HepG2 (cell line): ENCODE results near the gene VWA7. TPM values are rescaled to one million over a fixed set of nuclear protein-coding genes. Genes with fewer than 3 reads are reported as not detected.

Experiments
- ATF7-NPFF ChIP-seq: sonication (generic); formaldehyde crosslinking; IDR thresholded peaks from 2 replicates; pipeline ENCODE4 v1.8.1; 2023; ENCODE audit warnings: mild to moderate bottlenecking, low read depth, missing genetic modification reagents, moderate library complexity
- BORCS8-MEF2B ChIP-seq: sonication (generic); formaldehyde crosslinking; IDR thresholded peaks from 2 replicates; pipeline ENCODE4 v1.8.0; 2022; ENCODE audit warnings: mild to moderate bottlenecking, missing genetic modification reagents
- FOXO4 ChIP-seq: sonication (generic); formaldehyde crosslinking; conservative IDR thresholded peaks from 2 replicates; pipeline ENCODE4 v1.8.1; 2023; ENCODE audit warnings: missing genetic modification reagents
- MATR3 ChIP-seq: sonication (generic); formaldehyde crosslinking; IDR thresholded peaks from 2 replicates; pipeline ENCODE4 v1.4.0; 2020; ENCODE audit warnings: missing genetic modification reagents
- MTF1 ChIP-seq: sonication (generic); formaldehyde crosslinking; IDR thresholded peaks from 2 replicates; pipeline ENCODE4 v1.5.0; 2020; ENCODE audit warnings: missing genetic modification reagents
- NONO ChIP-seq, 2 experiments: fragments of 450-650 bp in 1 of 2; sonication (generic) in 1 of 2; formaldehyde crosslinking in 1 of 2; IDR thresholded peaks in 1 of 2; conservative IDR thresholded peaks in 1 of 2; 2 replicates each; pipeline versions ENCODE4 v1.6.1 to v1.8.0; 2017 to 2022; ENCODE audit warnings: mild to moderate bottlenecking in 1 of 2, missing genetic modification reagents in 1 of 2, moderate library complexity in 1 of 2
- NR0B2 ChIP-seq: sonication (generic); formaldehyde crosslinking; IDR thresholded peaks from 2 replicates; pipeline ENCODE4 v1.4.0; 2020; ENCODE audit warnings: mild to moderate bottlenecking, missing genetic modification reagents
- PCBP1 ChIP-seq: fragments of 200-400 bp; formaldehyde crosslinking; IDR thresholded peaks from 2 replicates; pipeline ENCODE4 v1.6.1; 2017; ENCODE audit warnings: mild to moderate bottlenecking, low read depth, low read length, borderline replicate concordance
- PRMT3 ChIP-seq: sonication (generic); formaldehyde crosslinking; IDR thresholded peaks from 2 replicates; pipeline ENCODE4 v1.8.1; 2022; ENCODE audit warnings: low read depth, mild to moderate bottlenecking, moderate library complexity, missing genetic modification reagents, borderline replicate concordance
- RXRB ChIP-seq: IDR thresholded peaks from 2 replicates; pipeline ENCODE4 v1.6.1; 2016; ENCODE audit warnings: borderline replicate concordance, missing genetic modification reagents, missing compliant biosample characterization
- SOX6 ChIP-seq, 2 experiments: fragments of 450-650 bp in 1 of 2; sonication (generic) in 1 of 2; formaldehyde crosslinking in 1 of 2; IDR thresholded peaks; 2 replicates each; pipeline versions ENCODE4 v1.4.0 to v1.6.1; 2017 to 2020; ENCODE audit warnings: antibody characterized with exemption in 1 of 2, mild to moderate bottlenecking in 1 of 2, missing genetic modification reagents in 1 of 2
- TBX2 ChIP-seq: sonication (generic); formaldehyde crosslinking; IDR thresholded peaks from 2 replicates; pipeline ENCODE4 v1.5.0; 2020; ENCODE audit warnings: missing genetic modification reagents, mild to moderate bottlenecking, borderline replicate concordance
- TIGD3 ChIP-seq: sonication (generic); formaldehyde crosslinking; IDR thresholded peaks from 2 replicates; pipeline ENCODE4 v1.5.1; 2020; ENCODE audit warnings: mild to moderate bottlenecking, missing genetic modification reagents, borderline replicate concordance
- TRIM24 ChIP-seq: sonication (generic); formaldehyde crosslinking; IDR thresholded peaks from 2 replicates; pipeline ENCODE4 v1.8.0; 2022; ENCODE audit warnings: mild to moderate bottlenecking, missing genetic modification reagents
- YEATS2 ChIP-seq: sonication (generic); formaldehyde crosslinking; IDR thresholded peaks from 2 replicates; pipeline ENCODE4 v1.4.0; 2020; ENCODE audit warnings: missing genetic modification reagents, borderline replicate concordance
- ZBTB10 ChIP-seq: sonication (generic); formaldehyde crosslinking; IDR thresholded peaks from 2 replicates; pipeline ENCODE4 v1.4.0; 2020; ENCODE audit warnings: missing genetic modification reagents, borderline replicate concordance
- ZNF101 ChIP-seq: sonication (generic); formaldehyde crosslinking; IDR thresholded peaks from 2 replicates; pipeline ENCODE4 v1.4.0; 2020; ENCODE audit warnings: mild to moderate bottlenecking, low read depth, missing genetic modification reagents, borderline replicate concordance
- ZNF34 ChIP-seq: sonication (generic); formaldehyde crosslinking; IDR thresholded peaks from 2 replicates; pipeline ENCODE4 v1.4.0; 2020; ENCODE audit warnings: mild to moderate bottlenecking, missing genetic modification reagents, borderline replicate concordance
- ZNF503 ChIP-seq: sonication (generic); formaldehyde crosslinking; IDR thresholded peaks from 2 replicates; pipeline ENCODE4 v1.4.0; 2020; ENCODE audit warnings: missing genetic modification reagents
- ZNF792 ChIP-seq: IDR thresholded peaks from 2 replicates; pipeline ENCODE4 v1.6.1; 2016
- polyA plus RNA-seq, 8 experiments: library from polyadenylated mRNA; depleted of rRNA in 3 of 8; stranded (reverse) in 7 of 8; unstranded in 1 of 8; fragments of >200 nt; fragmentation: Illumina TruSeq in 4 of 8; extraction: Trizol in 4 of 8; gene quantifications; 2 replicates each; pipeline versions ENCODE4 v1.2.1 to v1.2.3, GENCODE V29; 2011 to 2016; ENCODE audit warnings: low read depth in 4 of 8, missing spikeins in 1 of 8, mixed read lengths in 1 of 8; ENCODE audit not compliant: insufficient read depth in 1 of 8
- total RNA-seq, 5 experiments: library from RNA; depleted of rRNA; stranded (reverse); fragments of >200 nt; fragmentation: Illumina TruSeq; extraction: Trizol; gene quantifications; 2 replicates each; pipeline ENCODE4 v1.2.3, GENCODE V29; 2016; ENCODE audit warnings: low read depth in 1 of 5

VWA7 gene
- total and polyA plus RNA-seq, 2 of the 13 experiments (the other 11 are each of a cell fraction or from before 2014, with no cell fraction given): 0.86 to 3.3 TPM

- TF ChIP-seq FOXO4 (CRISPR knock-in tag) (no peak), MATR3 (CRISPR knock-in tag) (no peak), TBX2 (CRISPR knock-in tag) (peak; percentile 76; the same call in 1 of the 2 replicates), ZNF792 (CRISPR knock-in tag) (peak; percentile 72), ZNF34 (no peak), ATF7-NPFF (CRISPR knock-in tag) (peak; percentile 25; the same call in 1 of the 2 replicates), BORCS8-MEF2B (CRISPR knock-in tag) (peak; percentile 89), MTF1 (CRISPR knock-in tag) (no peak), NR0B2 (CRISPR knock-in tag) (peak; percentile 25; the same call in 1 of the 2 replicates), PRMT3 (CRISPR knock-in tag) (no peak), ZBTB10 (CRISPR knock-in tag) (no peak), RXRB (CRISPR knock-in tag) (peak; percentile 60; the same call in 1 of the 2 replicates), PCBP1 (0 out of 2 replicates have a peak, but pooled peaks have one; percentile 77), TRIM24 (no peak), TIGD3 (CRISPR knock-in tag) (peak; percentile 81; the same call in 1 of the 2 replicates), ZNF101 (CRISPR knock-in tag) (no peak), YEATS2 (CRISPR knock-in tag) (peak; percentile 83; the same call in 1 of the 2 replicates), NONO (IDR thresholded peaks at IDR 0.05) (no peak), NONO (CRISPR knock-in tag; conservative IDR thresholded peaks at IDR 0.05) (peak; percentile 85), SOX6 (IDR thresholded peaks at IDR 0.05) (no peak), SOX6 (CRISPR knock-in tag; IDR thresholded peaks at IDR 0.05) (peak; percentile 35), ZNF503 (peak; percentile 59; the same call in 1 of the 2 replicates)
These were observed 40.9 kb downstream of the VWA7 start, which contains the start of gene CLIC1 (continued) for GRCh38 chr6:31736021-31736767.
